B cell (primary cell): ENCODE data around the gene TLE7.

Experiments used
- CTCF ChIP-seq: fragments of 200-600 bp; IDR thresholded peaks from one replicate; pipeline ENCODE4 v1.8.0; 2022; ENCODE audit warnings: antibody characterized with exemption, mild to moderate bottlenecking
- EZH2 ChIP-seq: IDR thresholded peaks from 2 replicates; pipeline ENCODE4 v1.6.1; 2012; ENCODE audit warnings: borderline replicate concordance, low read depth, mild to moderate bottlenecking, moderate library complexity, low read length; ENCODE audit not compliant: insufficient read depth, poor library complexity, severe bottlenecking

GRCh38 chr16:71389330-71389729, 52.5 kb downstream of the TLE7 start:
- no peak for TF ChIP-seq CTCF
- no peak for TF ChIP-seq EZH2
